Measurements from ENCODE around the gene KANK3. TPM values are rescaled to one million over a fixed set of nuclear protein-coding genes. Genes with fewer than 3 reads are reported as not detected.

The KANK3 gene
- total RNA-seq, 2 experiments from 2014 or later = 0.11 to 0.22 TPM

GRCh38 chr19:8373867-8374813, 31.1 kb upstream of the KANK3 start:
- CTCF ChIA-PET (ENCODE audit: unreplicated experiment) = no interaction called here
- no peaks in the 10 kb centered on the region for H3K79me2 ChIP-seq (ENCODE audit: insufficient read depth, low read depth, low read length)
- H3K27ac ChIP-seq (ENCODE audit: low read depth, low read length, poor library complexity, severe bottlenecking) = no peak overlapping the region
- TF ChIP-seq EZH2phosphoT487 (IDR thresholded peaks at IDR 0.05; ENCODE audit: borderline replicate concordance, low read depth, low read length) (no peak), CTCF (conservative IDR thresholded peaks at IDR 0.05; ENCODE audit: low read length) (no peak)
- H3K36me3 ChIP-seq (ENCODE audit: insufficient read depth, low read length) = no peaks in the 10 kb centered on the region
- H2AFZ ChIP-seq (ENCODE audit: low read length) = no peak overlapping the region
- intact Hi-C loops (cut with micrococcal nuclease; ENCODE audit: unreplicated experiment) = no loop called here
- no peak for DNase-seq (ENCODE audit: low spot score)
- no peaks in the 10 kb centered on the region for H3K9me2 ChIP-seq (ENCODE audit: insufficient read depth, low read length)
- H3K4me3 ChIP-seq (ENCODE audit: low read depth, low read length, poor library complexity, severe bottlenecking) = no peak overlapping the region
- H4K20me1 ChIP-seq (ENCODE audit: insufficient read depth, low read length) = no peaks in the 10 kb centered on the region
- POLR2A ChIA-PET = no interaction called here
- no TSS peak for BruUV-seq (replicated peaks)
- H3K9me3 ChIP-seq (ENCODE audit: low read length) = no peaks in the 10 kb centered on the region
- H3K4me1 ChIP-seq (ENCODE audit: insufficient read depth, low read length, poor library complexity, severe bottlenecking) = no peaks in the 10 kb centered on the region
- no peak overlapping the region for H3K4me2 ChIP-seq (ENCODE audit: low read length)

DNA sequence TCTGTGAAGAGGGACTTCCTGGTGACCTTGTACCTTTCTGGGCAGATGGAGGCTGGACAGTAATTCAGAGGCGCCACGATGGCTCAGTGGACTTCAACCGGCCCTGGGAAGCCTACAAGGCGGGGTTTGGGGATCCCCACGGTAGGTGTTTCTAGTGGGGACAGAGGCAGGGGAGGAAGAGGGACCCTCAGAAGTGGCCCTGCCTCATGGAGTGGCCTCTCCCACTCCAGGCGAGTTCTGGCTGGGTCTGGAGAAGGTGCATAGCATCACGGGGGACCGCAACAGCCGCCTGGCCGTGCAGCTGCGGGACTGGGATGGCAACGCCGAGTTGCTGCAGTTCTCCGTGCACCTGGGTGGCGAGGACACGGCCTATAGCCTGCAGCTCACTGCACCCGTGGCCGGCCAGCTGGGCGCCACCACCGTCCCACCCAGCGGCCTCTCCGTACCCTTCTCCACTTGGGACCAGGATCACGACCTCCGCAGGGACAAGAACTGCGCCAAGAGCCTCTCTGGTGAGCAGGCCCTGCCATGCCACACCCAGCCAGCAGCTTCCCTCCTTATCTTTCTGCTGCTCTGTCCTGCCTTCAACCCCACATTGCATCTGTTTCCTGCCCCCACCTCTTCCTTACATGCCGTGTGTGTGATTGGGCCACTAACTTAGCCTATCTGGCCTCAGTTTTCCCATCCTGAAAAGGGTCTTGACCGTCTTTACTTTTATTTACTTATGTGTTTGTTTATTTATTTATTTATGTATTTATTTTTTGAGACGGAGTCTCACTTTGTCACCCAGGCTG, 28.1 kb upstream of the KANK3 start:
- no peaks in the 10 kb centered on the region for H3K79me2 ChIP-seq (ENCODE audit: insufficient read depth, low read depth, low read length)
- TF ChIP-seq EZH2phosphoT487 (IDR thresholded peaks at IDR 0.05; ENCODE audit: borderline replicate concordance, low read depth, low read length) = no peak
- no peak for TF ChIP-seq CTCF (conservative IDR thresholded peaks at IDR 0.05; ENCODE audit: low read length)
- no peaks in the 10 kb centered on the region for H3K9me3 ChIP-seq (ENCODE audit: low read length)
- no peak overlapping the region for H2AFZ ChIP-seq (ENCODE audit: low read length)
- DNase-seq (ENCODE audit: low spot score) = no peak
- H3K9me2 ChIP-seq (ENCODE audit: insufficient read depth, low read length) = no peaks in the 10 kb centered on the region
- no peak overlapping the region for H3K4me2 ChIP-seq (ENCODE audit: low read length)
- no TSS peak for BruUV-seq (replicated peaks)
- H3K27ac ChIP-seq (ENCODE audit: low read depth, low read length, poor library complexity, severe bottlenecking) = no peak overlapping the region
- no peaks in the 10 kb centered on the region for H4K20me1 ChIP-seq (ENCODE audit: insufficient read depth, low read length)
- no peaks in the 10 kb centered on the region for H3K36me3 ChIP-seq (ENCODE audit: insufficient read depth, low read length)
- POLR2A ChIA-PET = no interaction called here
- H3K4me3 ChIP-seq (ENCODE audit: low read depth, low read length, poor library complexity, severe bottlenecking) = no peak overlapping the region
- CTCF ChIA-PET (ENCODE audit: unreplicated experiment) = no interaction called here
- no peaks in the 10 kb centered on the region for H3K4me1 ChIP-seq (ENCODE audit: insufficient read depth, low read length, poor library complexity, severe bottlenecking)
- intact Hi-C loops (cut with micrococcal nuclease; ENCODE audit: unreplicated experiment) = no loop called here
